GM13977 (cell line): ENCODE results near the gene SYNPO2.

ENCODE experiments used
- DNase-seq: peaks from one replicate; pipeline ENCODE4 v3.0.0; 2012; ENCODE audit warnings: low spot score
- CTCF ChIP-seq: IDR thresholded peaks from 2 replicates; pipeline ENCODE4 v1.5.1; 2012; ENCODE audit warnings: mild to moderate bottlenecking, control low read depth; ENCODE audit not compliant: insufficient read depth; ENCODE audit errors: extremely low read depth, missing control alignments
- in situ Hi-C: fragments of 300-500 bp; cut with MboI; formaldehyde crosslinking; loops from one replicate; pipeline ENCODE4 v1.12.0; 2022; ENCODE audit warnings: low sequenced_read_pairs, low pct_unique_long_range_greater_than_20kb, mixed read lengths, inconsistent platforms; ENCODE audit not compliant: unreplicated experiment

Gene SYNPO2

GRCh38 chr4:118989098-118990080 is 100.7 kb downstream of the SYNPO2 start:
- in situ Hi-C loops = loop anchor here (10.0 kb wide), 1 partner anchor 305 kb away; no protein-coding TSS in a partner anchor
- no peak for TF ChIP-seq CTCF
- DNase-seq = no peak

GRCh38 chr4:118991686-118992085 is 103.0 kb downstream of the SYNPO2 start:
- no peak for TF ChIP-seq CTCF
- DNase-seq = no peak
- in situ Hi-C loops = no loop called here

GRCh38 chr4:118992149-118992548 is 103.5 kb downstream of the SYNPO2 start:
- in situ Hi-C loops = no loop called here
- TF ChIP-seq CTCF = no peak
- DNase-seq = no peak

- DNase-seq = no peak
- no peak for TF ChIP-seq CTCF
- in situ Hi-C loops = no loop called here
Measured at GRCh38 chr4:118993333-118993732, 104.7 kb downstream of the SYNPO2 start.

GRCh38 chr4:118994030-118994429 is 105.4 kb downstream of the SYNPO2 start:
- TF ChIP-seq CTCF = no peak
- in situ Hi-C loops = no loop called here
- DNase-seq = no peak

GRCh38 chr4:118995693-118996391 is 107.2 kb downstream of the SYNPO2 start:
- in situ Hi-C loops = no loop called here
- DNase-seq = no peak
- TF ChIP-seq CTCF = no peak
